HG03097 (cell line): ENCODE data around the gene HSD17B2.

ENCODE experiments used
- ATAC-seq: cut with Tn5 transposase; IDR thresholded peaks from one replicate; pipeline ENCODE4 v1.9.1; 2021; ENCODE audit not compliant: unreplicated experiment, low FRiP score

HSD17B2 gene

DNA sequence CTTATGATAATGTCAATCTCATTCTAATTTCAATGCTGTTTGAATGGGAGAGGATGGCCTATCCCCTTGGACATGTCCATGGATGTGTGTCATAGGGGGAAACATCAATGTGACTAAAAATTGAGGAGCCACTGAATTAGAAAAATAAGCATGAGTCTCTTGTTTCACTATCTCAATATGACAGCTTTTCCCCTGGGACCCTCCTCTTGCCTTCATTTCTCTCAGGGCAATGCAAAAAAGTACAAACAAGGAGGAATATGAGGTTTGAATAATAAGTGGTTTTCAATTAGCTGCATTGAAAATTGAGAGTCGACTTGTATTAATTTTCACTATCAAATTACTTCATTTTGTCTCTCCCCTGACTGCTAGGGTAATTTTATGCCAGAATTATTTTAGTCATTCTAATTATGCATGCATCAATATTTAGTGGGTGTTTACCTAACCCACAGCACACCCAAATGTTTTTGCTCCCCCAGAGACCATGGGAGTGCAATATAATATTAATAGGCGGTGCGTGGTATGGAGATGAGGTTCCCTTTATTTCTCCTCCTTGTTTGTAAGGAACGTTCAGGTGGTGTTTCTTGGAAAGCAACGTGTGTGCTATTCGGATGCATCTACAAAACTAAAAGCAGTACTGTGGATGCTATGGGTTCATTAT lies 17.0 kb upstream of the HSD17B2 start:
- ATAC-seq, result no peak

DNA sequence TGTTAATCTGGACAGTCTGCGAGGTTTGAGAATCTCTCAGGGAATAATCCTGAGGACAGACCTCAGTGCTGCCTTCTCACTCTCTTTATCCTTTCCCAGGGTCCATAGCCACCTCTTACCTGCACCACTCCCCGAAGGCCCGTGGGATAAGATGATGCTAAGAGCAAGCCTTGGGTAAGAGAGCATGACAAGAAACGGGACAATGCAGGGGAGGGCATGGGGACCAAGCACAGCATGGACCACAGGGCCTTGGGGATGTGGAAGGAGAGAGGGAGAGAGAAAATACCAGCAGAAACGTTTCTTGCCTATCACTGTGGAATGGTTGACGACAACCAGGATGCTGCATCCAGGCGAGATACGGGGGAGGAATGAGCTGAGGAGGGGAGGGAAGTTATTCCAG lies 15.5 kb upstream of the HSD17B2 start:
- no peak for ATAC-seq

GRCh38 chr16:82020051-82020450 lies 15.0 kb upstream of the HSD17B2 start:
- ATAC-seq, result no peak

GRCh38 chr16:82023206-82023605 lies 11.8 kb upstream of the HSD17B2 start:
- ATAC-seq, result no peak

- ATAC-seq, result no peak
These were observed 10.7 kb upstream of the HSD17B2 start for GRCh38 chr16:82024316-82024715.

DNA sequence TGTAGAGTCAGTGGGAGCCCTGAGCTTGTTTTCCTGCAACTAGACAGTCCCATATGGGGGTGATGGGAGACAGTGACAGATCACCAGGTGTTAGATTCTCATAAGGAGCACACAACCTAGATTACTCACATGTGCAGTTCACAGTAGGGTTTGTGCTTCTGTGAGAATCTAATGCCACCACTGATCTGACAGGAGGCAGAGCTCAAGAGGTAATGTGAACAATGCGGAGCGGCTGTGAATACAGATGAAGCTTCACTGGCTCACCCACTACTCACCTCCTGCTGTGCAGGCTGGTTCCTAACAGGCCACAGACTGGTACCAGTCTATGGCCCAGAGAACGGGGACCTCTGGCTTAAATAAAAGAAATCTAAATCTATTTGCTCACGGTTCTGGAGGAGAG lies 10.2 kb upstream of the HSD17B2 start:
- no peak for ATAC-seq

DNA sequence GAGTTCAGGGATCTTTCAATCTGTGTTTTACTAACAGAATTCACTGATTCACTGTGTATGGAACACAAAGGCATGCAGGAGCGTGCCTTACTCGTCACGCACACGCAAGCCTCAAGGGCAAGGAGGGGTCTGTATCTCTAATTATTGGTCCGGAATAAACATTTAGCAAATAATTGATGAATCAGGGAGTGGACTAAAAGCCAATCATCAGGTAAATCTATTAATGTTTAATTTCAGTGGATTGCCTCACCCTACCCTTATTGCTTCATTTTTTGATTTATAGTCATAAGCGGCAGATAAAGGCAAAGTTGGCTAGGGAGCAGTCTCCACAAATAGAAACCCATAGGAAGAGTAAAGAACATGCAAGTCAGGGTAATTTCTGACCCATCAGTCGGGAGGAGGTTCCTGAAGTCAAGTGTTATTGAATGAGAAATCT lies 7.4 kb upstream of the HSD17B2 start:
- ATAC-seq, result no peak

GRCh38 chr16:82031116-82032084 lies 3.7 kb upstream of the HSD17B2 start:
- ATAC-seq, result no peak

DNA sequence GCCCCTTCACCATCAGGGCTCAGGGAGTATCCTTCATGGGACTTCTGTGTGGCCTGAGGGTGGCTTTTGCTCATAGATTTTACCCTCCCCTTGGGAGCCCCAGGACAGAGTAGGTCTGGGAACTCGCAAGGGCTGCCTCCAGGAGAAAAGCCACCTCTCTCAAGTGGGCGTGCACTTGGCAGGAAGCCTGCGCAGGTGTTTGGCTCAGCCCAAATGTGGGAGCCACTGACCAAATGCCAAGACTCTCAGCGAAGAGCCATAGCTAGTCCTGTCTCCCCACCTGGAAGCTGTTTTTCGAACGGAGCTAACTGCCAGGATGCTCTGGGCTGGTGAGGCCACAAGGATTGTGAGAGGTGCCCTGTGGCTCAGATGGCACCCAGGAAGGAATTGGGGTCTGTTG lies 2.0 kb upstream of the HSD17B2 start:
- ATAC-seq, result no peak

- no peak for ATAC-seq
These were observed 1.3 kb upstream of the HSD17B2 start for GRCh38 chr16:82033683-82034300.

- ATAC-seq, result no peak
These were observed 2.2 kb downstream of the HSD17B2 start for GRCh38 chr16:82037251-82037650.

DNA sequence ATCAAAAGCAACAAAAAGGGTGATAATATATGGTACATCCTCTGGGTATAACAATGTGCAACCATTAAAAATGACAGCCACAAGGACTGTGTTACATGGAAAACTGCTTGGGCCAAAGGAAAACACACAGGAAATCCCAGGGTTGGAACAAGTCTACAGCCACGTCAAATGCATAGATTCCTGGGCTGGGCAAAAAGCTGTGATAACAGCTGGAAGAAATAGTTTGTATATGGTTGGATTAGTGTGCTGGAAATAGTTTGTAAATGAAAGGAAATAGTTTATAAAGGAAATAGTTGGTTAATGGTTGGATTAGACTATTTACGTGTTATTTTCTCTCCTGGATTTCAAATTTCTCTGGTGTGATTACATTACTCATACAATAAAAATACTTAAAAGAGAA lies 2.6 kb downstream of the HSD17B2 start:
- ATAC-seq, result no peak

DNA sequence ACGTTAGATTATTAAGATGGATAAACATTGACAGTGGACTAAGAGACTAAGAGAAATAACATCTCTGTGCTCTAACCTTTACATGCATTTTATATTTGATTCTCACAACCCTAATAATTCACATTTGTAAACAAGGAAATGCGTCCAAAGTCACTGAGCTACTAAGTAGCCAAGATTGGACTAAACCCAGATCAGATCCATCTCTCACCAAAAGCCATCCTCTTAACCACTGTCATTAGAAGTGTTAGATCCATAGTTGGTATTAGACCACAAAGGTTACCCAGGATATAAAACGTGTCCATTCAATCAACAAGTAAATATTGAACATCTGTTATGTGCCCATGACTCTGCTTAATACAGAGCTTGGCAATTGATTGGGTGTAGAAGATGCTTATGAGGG lies 5.2 kb downstream of the HSD17B2 start:
- ATAC-seq, result no peak

DNA sequence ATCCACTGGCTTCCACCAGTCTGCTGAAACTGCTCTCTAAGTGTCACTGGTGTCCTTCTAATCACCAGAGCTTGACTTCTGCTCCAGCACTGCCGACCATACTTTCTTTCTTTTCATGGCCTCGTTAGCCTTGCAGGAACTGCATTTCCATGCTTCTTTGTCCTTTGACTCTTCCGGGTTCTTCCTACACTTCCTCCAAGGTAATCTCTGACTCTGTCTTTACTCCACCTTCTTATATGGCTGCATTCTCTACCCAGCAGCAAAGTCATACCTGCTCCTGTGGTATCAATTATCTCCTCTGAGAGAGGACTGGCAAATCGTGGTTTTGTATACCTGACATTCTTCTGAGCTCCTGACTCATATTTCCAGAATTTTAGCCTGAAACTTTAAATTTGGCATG lies 6.5 kb downstream of the HSD17B2 start:
- no peak for ATAC-seq

DNA sequence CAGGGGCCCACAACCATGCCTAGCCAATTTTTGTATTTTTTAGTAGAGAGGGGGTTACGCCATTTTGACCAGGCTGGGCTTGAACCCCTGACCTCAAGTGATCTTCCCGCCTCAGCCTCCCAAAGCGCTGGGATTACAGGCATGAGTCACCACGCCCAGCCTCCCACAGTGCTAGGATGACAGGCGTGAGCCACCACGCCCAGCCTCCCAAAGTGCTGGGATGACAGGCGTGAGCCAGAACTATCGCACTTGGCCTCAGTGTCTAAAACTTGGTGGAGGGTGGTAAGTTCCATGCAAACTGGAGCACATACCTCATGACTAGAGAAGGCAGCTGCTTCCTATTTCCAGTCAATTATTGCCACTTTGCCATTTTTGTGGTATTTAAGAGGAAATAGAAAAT lies 7.1 kb downstream of the HSD17B2 start:
- ATAC-seq, result no peak

DNA sequence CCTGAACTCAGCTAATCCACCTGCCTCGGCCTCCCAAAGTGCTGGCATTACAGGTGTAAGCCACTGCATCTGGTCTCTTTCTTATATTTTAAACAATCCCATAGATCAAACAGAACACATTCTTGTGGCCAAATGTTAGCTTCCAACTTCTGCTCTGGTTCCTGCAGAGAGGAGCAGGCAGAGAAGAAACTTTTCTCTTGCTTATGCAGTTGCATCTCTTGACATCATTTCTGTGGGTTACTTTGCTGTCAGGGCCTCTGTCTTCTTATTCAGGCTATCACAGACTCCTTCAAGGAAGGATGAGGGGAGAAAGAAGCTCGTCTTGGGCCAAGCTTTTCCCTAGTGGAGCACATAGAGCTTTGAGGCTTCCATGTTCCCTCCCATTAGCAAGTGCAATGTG lies 7.8 kb downstream of the HSD17B2 start:
- ATAC-seq, result no peak

GRCh38 chr16:82043680-82044584 lies 8.9 kb downstream of the HSD17B2 start:
- ATAC-seq, result no peak

GRCh38 chr16:82044585-82044911 lies 9.5 kb downstream of the HSD17B2 start:
- no peak for ATAC-seq

DNA sequence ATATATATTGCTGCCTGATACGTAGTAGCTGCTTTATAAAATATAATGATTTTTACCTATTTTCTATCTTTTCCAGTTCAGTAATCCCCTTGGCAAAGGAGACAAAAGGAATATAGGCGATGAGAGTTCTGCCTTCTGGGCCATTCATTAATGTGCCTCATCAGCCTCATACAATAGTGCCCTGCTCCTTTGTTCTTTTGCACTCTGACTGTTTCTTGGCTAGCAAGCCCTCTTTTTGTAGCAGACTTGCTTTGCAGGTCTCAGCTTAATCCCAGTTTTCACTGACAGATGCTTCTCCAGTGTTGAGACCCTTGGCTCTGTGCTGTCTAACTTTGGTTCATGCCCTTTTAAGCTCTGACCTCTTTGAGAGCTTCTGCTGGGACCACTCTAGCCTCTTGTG lies 10.4 kb downstream of the HSD17B2 start:
- ATAC-seq, result no peak

GRCh38 chr16:82046541-82046940 lies 11.5 kb downstream of the HSD17B2 start:
- no peak for ATAC-seq

DNA sequence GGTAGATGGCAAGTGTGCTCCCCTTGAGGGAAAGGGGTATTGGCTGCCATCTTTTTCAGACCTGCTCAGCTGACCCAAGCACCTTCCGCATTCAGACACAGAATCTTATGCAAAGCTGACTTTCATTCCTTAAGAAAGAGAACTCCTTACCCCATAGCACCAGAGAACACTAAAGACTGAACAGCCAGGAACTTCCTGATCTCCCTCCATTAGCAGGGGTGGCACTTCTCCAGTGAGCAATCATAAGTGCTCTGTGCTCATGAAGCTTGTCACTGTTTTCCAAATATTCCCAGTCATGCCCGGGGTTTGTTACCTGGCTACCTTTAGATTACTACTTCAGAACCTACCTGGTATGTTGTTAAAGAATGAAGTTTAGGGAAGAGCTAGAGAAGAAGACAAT lies 11.9 kb downstream of the HSD17B2 start:
- ATAC-seq, result no peak
